HepG2 (cell line): ENCODE data around the gene LST1. TPM values are rescaled to one million over a fixed set of nuclear protein-coding genes. Genes with fewer than 3 reads are reported as not detected.
A peak's percentile ranks its signal among the peaks of the same experiment; 100 is the strongest.

ENCODE experiments used
- BCL6 ChIP-seq: IDR thresholded peaks from 2 replicates; pipeline ENCODE4 v1.6.1; 2016; ENCODE audit warnings: missing genetic modification reagents, missing compliant biosample characterization
- BHLHE40 ChIP-seq: IDR thresholded peaks from 2 replicates; pipeline ENCODE4 v1.6.1; 2011; ENCODE audit warnings: low read length, improper control_type of control experiment
- ELF3 ChIP-seq: IDR thresholded peaks from 2 replicates; pipeline ENCODE4 v1.6.1; 2016; ENCODE audit warnings: missing genetic modification reagents, missing compliant biosample characterization
- GPBP1L1 ChIP-seq: sonication (generic); formaldehyde crosslinking; IDR thresholded peaks from 2 replicates; pipeline ENCODE4 v1.5.0; 2020; ENCODE audit warnings: mild to moderate bottlenecking, missing genetic modification reagents
- MAFF ChIP-seq: IDR thresholded peaks from 2 replicates; pipeline ENCODE4 v1.6.1; 2011; ENCODE audit warnings: low read depth, low read length, improper control_type of control experiment
- MXI1 ChIP-seq: IDR thresholded peaks from 3 replicates; pipeline ENCODE4 v1.6.1; 2012; ENCODE audit warnings: low read depth, low read length, inconsistent platforms, borderline replicate concordance
- MZF1 ChIP-seq: sonication (generic); formaldehyde crosslinking; IDR thresholded peaks from 2 replicates; pipeline ENCODE4 v1.8.1; 2023; ENCODE audit warnings: mild to moderate bottlenecking, missing genetic modification reagents, borderline replicate concordance
- REPIN1 ChIP-seq: sonication (generic); formaldehyde crosslinking; IDR thresholded peaks from 2 replicates; pipeline ENCODE4 v1.8.0; 2022; ENCODE audit warnings: missing genetic modification reagents, low read depth, mild to moderate bottlenecking, borderline replicate concordance
- SNAPC5 ChIP-seq: sonication (generic); formaldehyde crosslinking; IDR thresholded peaks from 2 replicates; pipeline ENCODE4 v1.8.1; 2023; ENCODE audit warnings: mild to moderate bottlenecking, missing genetic modification reagents, borderline replicate concordance
- YEATS2 ChIP-seq: sonication (generic); formaldehyde crosslinking; IDR thresholded peaks from 2 replicates; pipeline ENCODE4 v1.4.0; 2020; ENCODE audit warnings: missing genetic modification reagents, borderline replicate concordance
- ZC3H4 ChIP-seq: sonication (generic); formaldehyde crosslinking; IDR thresholded peaks from 2 replicates; pipeline ENCODE4 v1.4.0; 2020; ENCODE audit warnings: missing genetic modification reagents, borderline replicate concordance
- ZNF275 ChIP-seq: sonication (generic); formaldehyde crosslinking; IDR thresholded peaks from 2 replicates; pipeline ENCODE4 v1.8.0; 2022; ENCODE audit warnings: missing genetic modification reagents, mild to moderate bottlenecking, inconsistent platforms, borderline replicate concordance
- ZNF558 ChIP-seq: sonication (generic); formaldehyde crosslinking; IDR thresholded peaks from 2 replicates; pipeline ENCODE4 v1.9.0; 2022; ENCODE audit warnings: mild to moderate bottlenecking, missing genetic modification reagents, borderline replicate concordance
- ZNF563 ChIP-seq: sonication (generic); formaldehyde crosslinking; IDR thresholded peaks from 2 replicates; pipeline ENCODE4 v1.8.0; 2022; ENCODE audit warnings: mild to moderate bottlenecking, moderate library complexity, missing genetic modification reagents
- ZNF576 ChIP-seq: sonication (generic); formaldehyde crosslinking; IDR thresholded peaks from 2 replicates; pipeline ENCODE4 v1.4.0; 2020; ENCODE audit warnings: mild to moderate bottlenecking, missing genetic modification reagents
- ZNF639 ChIP-seq: conservative IDR thresholded peaks from 2 replicates; pipeline ENCODE4 v1.6.1; 2018; ENCODE audit warnings: missing genetic modification reagents
- ZUFSP ChIP-seq: sonication (generic); formaldehyde crosslinking; IDR thresholded peaks from 2 replicates; pipeline ENCODE4 v1.9.0; 2021; ENCODE audit warnings: missing genetic modification reagents, mild to moderate bottlenecking, borderline replicate concordance
- polyA plus RNA-seq, 8 experiments: library from polyadenylated mRNA; depleted of rRNA in 3 of 8; stranded (reverse) in 7 of 8; unstranded in 1 of 8; fragments of >200 nt; fragmentation: Illumina TruSeq in 4 of 8; extraction: Trizol in 4 of 8; gene quantifications; 2 replicates each; pipeline versions ENCODE4 v1.2.1 to v1.2.3, GENCODE V29; 2011 to 2016; ENCODE audit warnings: low read depth in 4 of 8, missing spikeins in 1 of 8, mixed read lengths in 1 of 8; ENCODE audit not compliant: insufficient read depth in 1 of 8
- total RNA-seq, 5 experiments: library from RNA; depleted of rRNA; stranded (reverse); fragments of >200 nt; fragmentation: Illumina TruSeq; extraction: Trizol; gene quantifications; 2 replicates each; pipeline ENCODE4 v1.2.3, GENCODE V29; 2016; ENCODE audit warnings: low read depth in 1 of 5

Gene LST1
- total and polyA plus RNA-seq, 2 of the 13 experiments (the other 11 are each of a cell fraction or from before 2014, with no cell fraction given), result not detected

GRCh38 chr6:31546958-31547726 is 38.9 kb upstream of the LST1 start, which contains the start of gene NFKBIL1 (continued):
- 0 out of 2 replicates have a peak, but pooled peaks have one; percentile 74 for TF ChIP-seq ZNF639 (CRISPR knock-in tag)
- TF ChIP-seq ELF3, result peak; percentile 75; the same call in 1 of the 2 replicates
- TF ChIP-seq ZNF275, result no peak
- TF ChIP-seq BCL6 (CRISPR knock-in tag), result peak; percentile 16; the same call in 1 of the 2 replicates
- no peak for TF ChIP-seq ZUFSP (CRISPR knock-in tag)
- TF ChIP-seq SNAPC5 (CRISPR knock-in tag), result no peak
- peak; percentile 98 for TF ChIP-seq YEATS2 (CRISPR knock-in tag)
- TF ChIP-seq MXI1, result peak; percentile 58; the same call in 1 of the 3 replicates
- TF ChIP-seq GPBP1L1 (CRISPR knock-in tag), result no peak
- no peak for TF ChIP-seq ZNF563 (CRISPR knock-in tag)
- TF ChIP-seq MAFF, result no peak
- TF ChIP-seq ZNF576 (CRISPR knock-in tag), result no peak
- no peak; the same call in 1 of the 2 replicates for TF ChIP-seq REPIN1 (CRISPR knock-in tag)
- TF ChIP-seq BHLHE40, result no peak
- TF ChIP-seq ZNF558 (CRISPR knock-in tag), result peak; percentile 64; the same call in 1 of the 2 replicates
- TF ChIP-seq MZF1 (CRISPR knock-in tag), result no peak
- TF ChIP-seq ZC3H4, result no peak
